Measurements from ENCODE around the gene AFDN.
"Not testable (repeated sequence)": the region's sequence is repeated elsewhere in the genome, so short reads cannot be mapped to it uniquely, and the experiment has no call there.

Gene AFDN

DNA sequence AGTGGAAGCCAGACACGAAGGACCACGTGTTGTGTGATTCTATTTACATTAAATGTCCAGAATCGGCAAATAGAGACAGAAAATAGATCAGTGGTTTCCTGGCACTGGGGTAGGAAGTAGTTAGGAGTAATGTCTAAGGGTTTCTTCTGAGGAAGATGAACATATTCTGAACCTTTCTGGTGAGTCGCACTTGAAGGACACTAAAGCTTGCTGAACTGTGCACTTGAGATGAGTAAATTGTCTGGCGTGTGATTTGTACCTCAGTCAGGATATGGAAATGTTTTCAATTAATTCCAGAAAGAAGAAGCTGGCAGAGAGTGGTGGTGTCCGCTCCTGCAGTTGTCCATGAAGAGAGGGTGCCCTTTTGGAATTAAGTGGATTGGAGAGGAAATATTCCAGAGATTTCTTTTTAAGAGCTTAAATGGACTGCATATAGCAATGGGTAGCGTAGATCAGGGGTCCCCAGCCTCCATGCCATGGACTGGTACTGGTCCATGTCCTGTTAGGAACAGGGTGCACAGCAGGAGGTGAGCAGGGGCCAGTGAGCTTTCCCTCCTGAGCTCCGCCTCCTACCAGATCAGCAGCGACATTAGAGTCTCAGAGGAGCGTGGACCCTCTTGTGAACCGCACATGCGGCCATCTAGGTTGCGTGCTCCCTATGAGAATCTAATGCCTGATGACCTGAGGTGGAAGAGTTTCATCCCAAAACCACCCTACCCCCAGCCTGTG lies 158.3 kb downstream of the AFDN start:
- no peak for DNase-seq

DNA sequence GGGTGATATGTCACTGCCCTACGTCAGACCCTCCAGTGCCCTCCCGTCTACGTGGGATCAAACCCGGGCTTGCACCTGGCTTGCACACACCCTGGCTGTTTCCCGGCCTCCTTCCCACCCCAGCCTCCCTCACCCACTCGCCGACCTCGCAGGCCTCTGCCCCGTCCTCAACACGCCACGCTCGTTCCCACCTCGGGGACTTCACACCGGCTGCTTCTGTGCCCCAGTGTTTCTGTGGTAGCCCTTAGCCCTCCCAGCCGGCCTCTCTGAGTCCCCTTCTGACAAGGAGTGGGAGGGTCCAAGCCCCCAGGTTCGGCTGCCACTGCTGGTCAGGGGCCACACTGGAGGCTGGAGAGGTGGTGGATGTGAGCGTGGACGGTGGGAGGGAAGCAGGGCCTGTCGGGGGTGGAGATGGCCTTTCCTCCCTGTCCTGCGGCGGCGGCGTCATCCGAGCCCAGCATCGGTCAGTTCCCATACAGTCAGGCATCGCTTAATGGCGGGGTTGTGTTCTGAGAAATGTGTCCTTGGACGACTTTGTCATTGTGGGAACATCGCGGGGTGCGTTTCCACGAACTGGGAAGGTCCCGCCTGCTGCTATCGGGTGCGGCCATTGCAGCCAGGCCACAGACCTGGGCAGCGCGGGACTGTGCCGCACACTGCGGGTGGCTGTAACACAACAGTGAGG lies 159.3 kb downstream of the AFDN start:
- no peak for DNase-seq

DNA sequence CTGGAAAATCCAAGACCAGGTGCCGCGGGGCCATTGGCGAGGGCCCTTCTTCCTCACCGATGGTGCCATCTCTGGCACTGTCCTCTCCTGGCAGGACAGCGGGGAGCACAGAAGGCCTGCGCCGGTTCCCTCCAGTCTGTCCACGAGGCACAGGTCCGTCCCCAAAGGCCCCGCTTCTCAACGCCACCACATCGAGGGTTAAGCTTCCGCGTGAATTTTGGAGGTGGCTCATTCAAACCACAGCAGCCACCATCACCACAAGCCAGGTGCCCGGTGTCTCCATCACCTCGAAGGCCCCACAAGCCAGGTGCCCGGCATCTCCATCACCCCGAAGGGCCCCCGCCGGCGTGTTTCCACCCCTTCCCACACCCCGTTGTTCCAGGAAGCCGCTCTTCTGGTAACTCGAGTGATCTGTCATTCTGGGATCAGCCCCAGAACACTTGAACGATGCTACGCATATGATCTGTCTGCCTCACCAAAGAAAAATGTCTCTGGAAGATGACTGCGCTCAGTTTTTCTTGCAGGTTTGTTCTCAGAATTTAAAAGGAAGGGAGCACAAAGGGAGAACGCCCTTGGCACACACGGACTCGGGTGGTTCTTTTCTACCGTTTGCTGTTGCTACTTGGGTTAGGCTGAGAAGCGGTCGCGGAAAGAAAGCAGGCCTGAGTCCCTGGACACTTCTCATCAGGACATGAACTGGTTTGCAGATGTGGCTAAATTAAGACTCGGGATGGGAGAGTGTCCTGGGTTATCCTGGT lies 160.9 kb downstream of the AFDN start:
- no peak for DNase-seq

DNA sequence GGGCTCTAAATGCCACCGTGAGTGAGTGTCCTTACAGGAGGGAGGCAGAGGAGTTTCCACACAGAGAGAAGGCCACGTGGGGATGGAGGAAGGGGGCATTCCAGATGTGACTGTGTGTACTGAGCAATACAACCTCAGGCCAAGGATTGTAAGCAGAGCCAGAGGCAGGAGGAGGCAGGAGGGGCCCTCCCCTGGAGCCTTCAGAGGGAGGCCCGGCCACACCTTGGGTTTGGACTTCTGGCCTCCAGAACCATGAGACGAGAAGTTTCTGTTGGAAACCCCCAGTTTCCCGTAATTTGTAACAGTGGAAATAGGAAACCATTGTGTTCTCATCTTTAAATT lies 161.4 kb downstream of the AFDN start:
- DNase-seq = no peak

DNA sequence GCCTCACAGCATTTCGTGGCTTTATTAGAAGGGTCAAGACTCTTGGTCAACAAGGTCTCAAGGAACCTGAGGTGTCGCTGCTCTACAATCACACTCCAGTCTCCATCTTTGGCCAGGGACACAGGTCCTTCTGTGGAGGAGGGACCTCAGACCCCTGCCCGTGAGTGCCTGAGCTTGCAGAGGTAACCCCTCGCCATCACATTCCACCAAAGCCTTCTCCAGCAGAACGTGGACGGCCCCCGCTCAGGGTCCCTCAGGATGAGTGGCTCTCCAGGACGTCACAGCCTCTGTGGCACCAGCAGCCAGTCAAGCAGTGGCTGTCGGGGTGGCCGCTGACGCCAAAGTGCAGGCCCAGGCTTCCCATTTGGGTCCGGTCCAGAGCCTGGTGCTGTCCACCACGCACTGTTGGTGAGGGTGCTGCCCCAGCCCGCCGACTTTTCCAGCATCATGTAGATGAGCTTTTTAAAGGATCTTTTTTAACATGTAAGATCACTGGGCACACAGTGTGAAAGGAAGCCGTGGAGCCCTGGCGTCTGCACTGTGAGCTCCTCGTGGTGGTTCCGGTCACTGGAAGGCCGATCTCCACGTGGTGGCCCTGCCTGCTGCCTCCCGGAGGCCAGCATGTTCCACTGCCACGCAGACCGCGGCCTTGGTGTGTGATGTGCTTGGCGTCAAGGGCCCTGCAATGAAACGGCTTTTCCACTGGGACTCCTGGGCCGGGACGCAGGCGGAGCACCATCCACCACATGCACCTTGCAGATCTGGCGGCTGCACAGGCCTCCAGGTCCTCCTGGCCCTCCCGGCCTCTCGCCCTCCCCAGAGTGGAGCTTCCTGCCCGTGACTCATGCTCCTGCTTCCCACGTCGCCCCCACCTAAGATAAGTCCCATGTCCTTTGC lies 162.5 kb downstream of the AFDN start:
- no peak for DNase-seq

DNA sequence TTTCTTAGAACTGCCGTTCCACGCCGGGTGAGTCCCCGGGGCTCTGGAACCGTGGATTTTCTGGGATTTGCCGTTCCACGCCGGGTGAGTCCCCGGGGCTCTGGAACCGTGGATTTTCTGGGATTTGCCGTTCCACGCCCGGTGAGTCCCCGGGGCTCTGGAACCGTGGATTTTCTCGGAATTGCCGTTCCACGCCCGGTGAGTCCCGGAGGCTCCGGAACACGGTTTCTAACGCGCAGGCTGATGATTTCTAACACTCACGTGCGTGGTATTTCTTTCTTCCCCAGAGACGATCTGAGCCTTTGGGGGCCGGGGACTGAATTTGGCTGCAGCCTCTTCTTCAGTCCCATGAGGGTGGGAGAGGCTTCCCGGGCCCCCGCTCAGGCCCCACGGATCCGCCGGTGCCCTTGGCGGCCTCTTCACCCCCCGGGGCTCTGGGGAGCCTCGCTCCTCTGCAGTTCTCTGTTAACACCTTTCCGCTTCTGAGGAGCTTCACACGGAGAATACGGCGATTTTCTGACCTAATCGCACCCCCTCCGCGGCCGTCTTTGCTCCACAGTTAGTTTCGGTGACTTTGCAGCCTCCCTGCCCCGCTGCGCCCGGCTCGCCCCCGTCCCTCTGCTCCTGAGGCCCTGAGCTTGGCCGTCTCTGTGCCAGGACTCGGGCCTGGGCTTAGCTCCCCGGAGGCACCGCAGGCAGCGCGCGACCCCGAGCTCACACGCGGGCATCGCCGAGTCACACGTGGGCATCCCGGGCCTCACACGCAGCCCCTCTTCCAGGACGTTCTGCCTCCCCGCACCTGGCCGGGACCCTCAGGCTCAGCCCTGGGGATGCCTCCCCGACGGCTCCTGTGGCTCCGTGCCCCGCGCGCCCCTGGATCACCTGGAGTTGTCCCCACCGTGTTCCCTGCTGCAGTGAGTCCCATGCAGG lies 163.6 kb downstream of the AFDN start:
- no peak for DNase-seq

DNA sequence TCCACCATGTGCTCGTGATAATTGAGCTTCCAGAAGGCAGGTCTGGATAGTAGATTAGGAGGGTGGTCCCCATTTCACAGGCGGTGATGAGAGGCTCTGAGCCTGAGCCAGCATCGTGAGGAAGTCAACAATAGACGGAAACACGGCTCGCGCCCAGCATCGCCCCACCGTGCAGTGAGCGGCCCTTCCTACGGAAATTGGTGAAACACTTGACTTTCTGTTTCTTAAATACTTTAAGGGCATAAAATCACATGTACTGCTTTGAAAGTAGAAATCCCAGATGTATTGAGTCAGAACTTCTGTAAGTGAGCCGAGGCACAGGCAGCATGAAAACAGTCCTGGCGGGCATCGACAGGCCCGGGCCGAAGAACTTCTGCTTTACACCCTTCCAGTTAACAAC lies 166.5 kb downstream of the AFDN start:
- DNase-seq = no peak

DNA sequence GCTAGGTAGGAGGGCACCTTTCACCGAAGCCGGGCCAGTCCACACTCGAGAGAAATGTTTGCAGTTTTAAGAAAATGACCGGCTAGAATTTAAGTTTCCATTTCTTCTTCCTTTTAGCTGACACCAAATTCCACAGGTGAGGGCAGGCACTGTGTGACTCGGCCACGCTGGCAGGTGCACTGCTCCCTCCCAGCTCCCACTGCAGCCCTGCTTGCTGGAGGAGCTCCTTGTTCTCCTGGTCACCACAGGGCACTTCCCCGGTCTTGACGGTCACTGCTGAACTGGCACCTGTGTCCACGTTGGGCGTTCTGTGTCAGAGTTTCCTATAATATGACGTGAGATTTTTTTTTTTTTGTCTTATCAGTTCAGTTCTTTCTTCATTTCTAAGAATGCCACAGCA lies 167.1 kb downstream of the AFDN start:
- DNase-seq = no peak

DNA sequence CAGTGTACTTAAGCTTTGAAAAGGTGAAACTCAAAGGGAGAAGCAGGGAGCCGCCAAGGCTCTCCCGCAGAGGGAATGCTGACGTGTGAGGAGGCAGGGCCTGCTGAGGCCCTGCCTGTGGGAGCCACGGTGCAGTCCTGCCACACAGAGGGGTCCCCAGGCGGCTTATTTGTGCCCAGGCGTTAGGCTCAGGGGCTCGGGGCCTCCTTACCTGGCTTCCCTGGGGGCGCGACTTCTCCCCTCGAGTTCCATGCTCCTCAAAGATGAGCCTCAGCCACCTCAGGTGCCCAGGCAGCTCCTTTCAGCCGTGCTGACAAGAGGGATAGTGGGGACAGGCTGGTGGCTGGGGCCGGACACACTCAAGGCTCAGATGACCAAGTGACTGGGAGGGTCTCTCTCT lies 168.6 kb downstream of the AFDN start:
- no peak for DNase-seq

DNA sequence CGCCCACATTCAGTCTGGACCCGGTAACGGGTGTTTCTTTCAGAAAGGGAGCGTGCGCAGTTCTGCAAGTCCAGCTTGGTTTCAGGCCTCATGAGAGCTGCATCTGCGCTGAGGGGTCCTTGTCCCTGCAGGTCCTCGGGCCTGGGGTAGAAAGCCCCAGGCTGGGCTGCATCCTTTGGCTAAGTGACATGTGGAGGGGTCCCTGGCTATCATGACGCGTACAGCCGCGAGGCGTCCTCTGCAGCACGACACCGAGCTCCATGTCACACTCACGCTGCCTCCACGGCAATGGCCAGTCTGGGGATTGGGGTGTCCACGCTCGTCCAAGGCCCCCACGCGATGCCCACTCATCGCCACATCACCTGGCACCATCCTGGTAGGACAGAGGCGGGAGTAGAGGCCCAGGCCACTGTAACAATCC lies 169.0 kb downstream of the AFDN start:
- DNase-seq = no peak

DNA sequence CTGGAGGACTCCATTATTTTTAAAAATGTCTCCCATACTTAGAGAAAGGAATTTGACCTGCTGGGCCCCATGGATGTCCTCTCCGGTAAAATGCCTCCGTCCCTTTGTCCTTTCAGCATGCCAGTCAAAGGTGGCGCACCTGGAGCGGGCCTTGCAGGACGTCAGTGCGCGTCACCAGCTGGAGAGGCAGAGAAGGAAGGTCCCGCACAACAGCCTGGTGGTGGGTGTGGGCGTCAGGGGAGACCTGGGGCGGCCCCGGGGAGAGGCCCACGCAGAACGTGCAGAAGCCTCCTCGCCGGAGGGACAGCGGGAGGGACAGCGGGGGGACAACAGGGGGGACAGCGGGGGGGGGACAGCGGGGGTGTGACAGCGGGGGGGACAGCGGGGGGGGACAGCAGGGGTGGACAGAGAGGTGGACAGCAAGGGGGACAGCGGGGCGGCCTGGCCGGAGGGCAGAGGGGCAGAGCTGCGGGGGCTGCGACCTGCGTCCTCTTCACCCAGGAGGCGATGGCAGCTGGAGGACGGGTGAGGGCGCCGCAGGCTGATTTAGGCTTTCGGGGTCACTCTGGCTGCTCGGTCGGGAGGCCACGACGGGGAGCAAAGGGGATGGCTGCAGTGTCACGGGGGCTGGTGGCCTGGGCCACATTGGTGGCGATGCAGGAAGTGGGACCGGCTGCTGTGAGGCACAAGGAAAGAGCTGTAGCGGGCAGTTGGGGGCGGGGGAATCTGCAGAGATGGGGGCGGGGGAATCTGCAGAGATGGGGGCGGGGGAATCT lies 169.9 kb downstream of the AFDN start:
- DNase-seq = peak in 3 of 14 donors; percentile 11 to 57 (median 43)

DNA sequence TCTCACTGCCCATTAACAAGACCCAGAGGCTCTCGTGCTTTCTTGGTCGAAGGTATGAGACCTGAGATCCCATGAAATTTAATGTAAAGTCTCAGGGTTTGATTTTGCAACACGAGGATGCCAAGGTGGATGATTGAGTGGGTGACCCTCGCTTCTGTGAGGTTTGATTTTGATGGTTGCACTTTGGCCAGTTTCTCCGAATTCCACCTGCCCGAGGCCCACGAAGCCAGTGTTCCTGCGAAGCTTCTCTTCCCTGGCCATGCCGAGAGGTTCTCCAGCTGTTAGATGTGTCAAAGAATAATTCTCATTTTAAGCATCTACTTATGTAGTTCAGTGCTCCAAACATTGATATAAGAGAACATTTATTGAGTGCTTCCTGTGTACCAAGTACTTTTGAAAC lies 170.9 kb downstream of the AFDN start, which contains the start of gene KIF25:
Gene KIF25, plus strand, starts transcription at position 30 of the 400 bp plus-strand sequence. CDS start 31,915 bp downstream, outside the sequence.
- no peak for DNase-seq

DNA sequence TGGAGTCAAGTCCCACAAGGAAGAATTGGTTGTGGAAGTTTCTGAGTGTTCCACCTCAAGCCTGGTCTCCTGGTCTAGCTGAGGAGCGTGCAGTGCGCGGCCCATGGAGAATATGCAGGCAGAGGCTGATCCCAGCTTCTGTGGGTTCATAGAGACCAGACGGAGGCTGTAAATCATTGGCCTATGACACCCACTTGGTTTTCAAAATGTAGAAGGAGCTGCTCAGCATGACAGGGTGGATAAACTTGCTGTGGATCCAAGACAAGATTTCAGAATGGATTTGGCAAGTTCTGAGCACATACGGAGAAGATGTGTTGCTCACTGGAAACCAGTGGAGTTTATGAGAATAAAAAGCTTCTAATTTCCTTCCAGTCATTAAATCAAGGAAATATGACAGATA lies 171.5 kb downstream of the AFDN start:
- no peak for DNase-seq

DNA sequence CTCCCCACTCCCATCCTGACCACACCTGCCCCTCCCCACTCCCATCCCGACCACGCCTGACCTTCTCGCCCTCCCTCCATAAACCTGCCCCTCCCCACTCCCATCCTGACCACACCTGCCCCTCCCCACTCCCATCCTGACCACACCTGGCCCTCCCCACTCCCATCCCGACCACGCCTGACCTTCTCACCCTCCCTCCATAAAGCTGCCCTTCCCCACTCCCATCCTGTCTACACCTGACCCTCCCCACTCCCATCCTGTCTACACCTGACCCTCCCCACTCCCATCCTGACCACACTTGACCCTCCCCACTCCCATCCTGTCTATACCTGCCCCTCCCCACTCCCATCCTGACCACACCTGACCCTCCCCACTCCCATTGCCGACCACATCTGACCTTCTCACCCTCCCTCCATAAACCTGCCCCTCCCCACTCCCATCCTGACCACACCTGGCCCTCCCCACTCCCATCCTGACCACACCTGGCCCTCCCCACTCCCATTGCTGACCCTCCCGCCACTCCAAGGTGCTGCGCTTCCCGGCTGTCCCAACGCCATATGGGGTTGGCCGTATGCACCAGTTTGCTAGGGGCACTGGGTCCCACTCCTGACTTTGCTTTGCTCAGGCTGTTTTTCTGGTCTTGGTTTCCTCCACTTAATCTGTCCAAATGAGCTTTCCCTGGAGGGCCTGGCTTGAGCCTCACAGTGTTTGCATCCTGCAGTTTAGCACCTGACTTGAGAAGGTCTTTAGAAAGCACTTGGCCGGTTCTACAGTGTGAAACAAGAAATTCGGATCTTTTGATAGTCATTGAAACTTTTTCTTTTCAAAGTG lies 173.7 kb downstream of the AFDN start:
- DNase-seq = no peak

DNA sequence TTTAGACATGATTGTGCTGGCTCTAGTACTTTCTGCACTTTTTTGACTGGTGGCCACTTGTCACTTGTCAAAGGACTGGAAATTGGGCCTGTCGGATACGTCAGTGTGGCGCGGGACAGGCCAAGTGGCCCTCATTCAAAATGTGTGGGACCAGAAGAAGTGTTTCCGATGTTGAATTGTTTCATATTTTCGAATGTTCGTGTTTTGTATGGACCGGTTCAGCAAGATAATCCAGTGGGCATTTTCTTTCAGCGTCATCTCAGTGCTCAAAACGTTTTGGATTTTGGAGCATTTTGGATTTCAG lies 174.3 kb downstream of the AFDN start:
- no peak for DNase-seq

DNA sequence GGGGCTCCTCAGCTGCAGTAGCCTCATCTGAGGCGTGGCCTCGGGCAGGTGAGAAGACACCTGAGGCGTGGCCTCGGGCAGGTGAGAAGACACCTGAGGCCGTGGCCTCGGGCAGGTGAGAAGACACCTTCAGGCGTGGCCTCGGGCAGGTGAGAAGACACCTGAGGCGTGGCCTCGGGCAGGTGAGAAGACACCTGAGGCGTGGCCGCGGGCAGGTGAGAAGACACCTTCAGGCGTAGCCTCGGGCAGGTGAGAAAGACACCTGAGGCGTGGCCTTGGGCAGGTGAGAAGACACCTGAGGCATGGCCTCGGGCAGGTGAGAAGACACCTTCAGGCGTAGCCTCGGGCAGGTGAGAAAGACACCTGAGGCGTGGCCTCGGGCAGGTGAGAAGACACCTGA lies 174.8 kb downstream of the AFDN start:
- DNase-seq = not testable (repeated sequence)

DNA sequence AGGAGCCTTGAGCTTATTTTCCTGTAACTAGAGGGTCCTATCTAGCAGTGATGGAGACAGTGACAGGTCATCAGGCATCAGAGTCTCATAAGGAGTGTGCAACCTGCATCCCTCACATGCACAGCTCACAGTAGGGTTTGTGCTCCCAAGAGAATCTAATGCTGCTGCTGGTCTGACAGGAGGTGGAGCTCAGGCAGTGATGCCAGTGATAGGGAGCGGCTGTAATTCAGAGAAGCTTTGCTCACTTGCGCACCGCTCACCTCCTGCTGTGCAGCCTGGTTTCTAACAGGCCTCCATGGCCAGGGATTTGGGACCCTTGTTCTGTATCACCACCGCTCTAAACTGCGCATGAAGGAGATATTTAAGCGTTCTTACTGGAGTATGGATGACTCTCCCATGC lies 176.1 kb downstream of the AFDN start:
- no peak for DNase-seq

DNA sequence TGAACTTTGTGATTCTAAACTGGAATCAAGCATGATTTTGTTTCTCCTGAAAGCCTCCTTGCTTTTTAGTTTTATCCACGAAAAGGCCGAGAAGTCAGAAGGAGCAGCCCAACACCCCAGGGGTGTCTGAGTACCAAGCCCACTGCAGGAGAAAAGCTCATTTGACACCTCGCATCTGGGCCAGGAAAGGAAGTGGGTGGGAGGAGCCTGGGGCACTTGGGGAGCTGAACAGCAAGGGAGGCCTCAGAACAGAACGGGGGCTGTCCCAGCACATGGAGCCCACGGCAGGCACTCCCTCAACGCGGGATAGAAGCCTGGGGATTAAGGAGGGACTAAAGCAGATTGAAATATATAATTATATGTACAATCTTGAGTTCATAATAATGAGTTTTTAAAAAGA lies 177.3 kb downstream of the AFDN start:
- DNase-seq = no peak

DNA sequence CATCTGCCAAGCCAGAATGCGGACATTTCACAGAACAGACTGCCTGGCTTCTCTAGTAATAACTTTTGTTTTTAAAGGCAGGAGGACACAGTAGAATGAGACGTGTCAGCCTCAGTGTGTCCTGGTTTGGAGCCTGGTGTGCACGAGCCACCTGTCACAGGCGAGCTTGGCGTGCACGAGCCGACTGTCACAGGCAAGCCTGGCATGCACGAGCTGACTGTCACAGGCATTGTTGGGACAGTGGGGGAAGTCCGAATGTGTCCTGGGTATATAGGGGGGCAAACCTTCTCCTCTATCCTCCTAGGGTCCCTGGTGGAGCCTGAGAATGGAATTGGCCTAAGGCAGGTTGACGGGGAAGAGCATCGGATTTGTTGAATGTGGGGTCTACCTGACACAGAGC lies 178.2 kb downstream of the AFDN start:
- no peak for DNase-seq

DNA sequence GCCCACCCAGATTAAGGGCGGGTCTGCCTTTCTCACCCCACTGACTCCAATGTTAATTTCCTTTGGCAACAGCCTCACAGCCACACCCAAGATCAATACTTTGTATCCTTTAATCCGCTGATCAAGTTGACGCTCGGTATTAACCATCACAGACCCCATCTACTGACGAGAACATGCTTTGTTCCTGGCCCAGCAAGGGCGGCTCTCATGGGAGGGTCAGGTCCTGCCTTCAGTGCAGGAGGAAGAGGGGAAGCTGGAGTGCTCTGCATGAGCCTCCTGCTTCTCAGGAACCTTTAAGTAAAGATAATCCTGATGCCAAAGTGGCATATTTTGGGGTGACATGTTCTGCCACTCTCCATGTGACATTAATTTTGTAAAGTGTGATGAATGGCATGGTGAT lies 179.1 kb downstream of the AFDN start:
- DNase-seq = no peak

Data from C1 segment of cervical spinal cord (tissue), 14 donors.